ENCODE results near the gene SPRY2. TPM values are rescaled to one million over a fixed set of nuclear protein-coding genes. Genes with fewer than 3 reads are reported as not detected.
A peak's percentile ranks its signal among the peaks of the same experiment; 100 is the strongest.

SPRY2 gene
- total and polyA plus RNA-seq, 8 donors, result 10.7 to 18.8 (median 14.4) TPM

DNA sequence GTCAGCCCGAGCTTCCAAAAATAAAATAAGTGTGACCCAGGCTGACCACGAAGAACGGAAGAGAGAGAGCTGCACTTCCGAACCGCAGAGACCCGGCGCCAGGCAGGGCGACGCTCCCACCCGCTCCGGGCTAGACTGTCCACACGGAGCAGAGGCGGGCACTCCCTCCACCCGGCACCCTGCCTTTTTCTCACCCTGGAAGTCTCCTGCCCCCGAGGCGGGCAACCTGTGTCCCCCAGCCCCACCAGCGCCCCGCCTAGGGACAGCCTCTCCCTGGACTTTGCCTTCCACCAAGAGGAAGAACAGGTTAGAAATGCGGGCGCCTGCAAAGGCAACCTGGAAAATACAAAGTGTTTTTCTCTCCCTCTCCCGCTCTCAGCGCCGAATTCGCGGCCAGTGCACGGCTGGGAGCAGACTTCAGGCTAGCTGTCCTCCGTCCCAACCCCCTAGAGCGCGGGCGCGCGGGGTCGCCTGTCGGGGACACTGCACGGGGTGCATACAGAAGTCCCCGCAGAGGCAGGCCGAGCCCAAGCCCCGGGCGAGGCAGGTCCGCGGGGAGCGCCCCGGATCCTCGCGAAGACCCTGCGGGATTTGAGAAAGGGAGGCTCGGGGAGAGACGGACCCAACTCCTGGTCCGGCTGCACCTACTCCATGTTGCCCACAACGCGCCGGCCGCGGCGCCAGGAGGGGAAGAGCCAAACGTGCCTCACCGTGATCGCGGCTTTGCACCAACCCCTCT is 845 bp downstream of the SPRY2 start:
- FAIRE-seq, result no peak
- Histone ChIP-seq H3K27ac (peak overlapping the region; percentile 90 to 99 (median 96)), H3K9me3 (no peaks in the 10 kb centered on the region), H3K27me3 (no peaks in the 10 kb centered on the region), H3K4me3 (peak overlapping the region; percentile 63 to 90 (median 84)), H3K4me1 (peaks cover 0 to 11% (median 0%) of the 10 kb centered on the region in 3 donors), H3K36me3 (peaks cover 0 to 6% (median 4%) of the 10 kb centered on the region in 3 donors)
- peak; percentile 18 to 46 (median 38) for ATAC-seq
- intact Hi-C loops (cut with DNase I), result no loop called here
- peak; percentile 39 to 83 (median 59) for DNase-seq
- TF ChIP-seq, protein P1, sequence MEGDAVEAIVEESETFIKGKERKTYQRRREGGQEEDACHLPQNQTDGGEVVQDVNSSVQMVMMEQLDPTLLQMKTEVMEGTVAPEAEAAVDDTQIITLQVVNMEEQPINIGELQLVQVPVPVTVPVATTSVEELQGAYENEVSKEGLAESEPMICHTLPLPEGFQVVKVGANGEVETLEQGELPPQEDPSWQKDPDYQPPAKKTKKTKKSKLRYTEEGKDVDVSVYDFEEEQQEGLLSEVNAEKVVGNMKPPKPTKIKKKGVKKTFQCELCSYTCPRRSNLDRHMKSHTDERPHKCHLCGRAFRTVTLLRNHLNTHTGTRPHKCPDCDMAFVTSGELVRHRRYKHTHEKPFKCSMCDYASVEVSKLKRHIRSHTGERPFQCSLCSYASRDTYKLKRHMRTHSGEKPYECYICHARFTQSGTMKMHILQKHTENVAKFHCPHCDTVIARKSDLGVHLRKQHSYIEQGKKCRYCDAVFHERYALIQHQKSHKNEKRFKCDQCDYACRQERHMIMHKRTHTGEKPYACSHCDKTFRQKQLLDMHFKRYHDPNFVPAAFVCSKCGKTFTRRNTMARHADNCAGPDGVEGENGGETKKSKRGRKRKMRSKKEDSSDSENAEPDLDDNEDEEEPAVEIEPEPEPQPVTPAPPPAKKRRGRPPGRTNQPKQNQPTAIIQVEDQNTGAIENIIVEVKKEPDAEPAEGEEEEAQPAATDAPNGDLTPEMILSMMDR (IDR thresholded peaks at IDR 0.05), result no peak
- 0 to 1% methylated on average over 59 of the region's 59 CpGs for WGBS, 2 donors

DNA sequence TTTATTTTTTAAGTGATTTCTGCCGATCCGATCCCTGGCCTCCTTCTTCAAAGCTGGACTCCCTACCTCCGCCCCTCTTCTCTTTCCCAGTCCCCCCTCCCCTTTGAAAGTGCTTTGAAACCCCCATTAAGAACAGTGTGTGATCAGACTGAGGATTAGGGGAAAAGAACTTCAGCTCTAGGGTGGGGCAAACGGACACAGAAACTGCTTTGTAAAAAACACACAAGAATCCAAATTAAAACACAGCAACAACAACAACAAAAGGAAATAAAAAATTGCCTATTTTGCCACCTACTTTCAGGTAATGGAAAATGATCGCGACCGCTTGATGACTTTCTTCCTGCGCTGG is 1.4 kb downstream of the SPRY2 start:
- FAIRE-seq (no peak), DNase-seq (peak in 1 of 6 donors; percentile 20), ATAC-seq (no peak)
- H3K9me3 ChIP-seq, result no peaks in the 10 kb centered on the region
- peaks cover 0 to 7% (median 4%) of the 10 kb centered on the region in 3 donors for H3K36me3 ChIP-seq
- TF ChIP-seq, protein P1 (IDR thresholded peaks at IDR 0.05), result no peak
- 0% methylated on average over 8 of the region's 8 CpGs for WGBS, 2 donors
- peak overlapping the region; percentile 90 to 99 (median 96) for H3K27ac ChIP-seq
- H3K27me3 ChIP-seq, result no peaks in the 10 kb centered on the region
- intact Hi-C loops (cut with DNase I), result no loop called here
- peak overlapping the region; percentile 63 to 90 (median 84) for H3K4me3 ChIP-seq
- peaks cover 0 to 11% (median 0%) of the 10 kb centered on the region in 3 donors for H3K4me1 ChIP-seq

DNA sequence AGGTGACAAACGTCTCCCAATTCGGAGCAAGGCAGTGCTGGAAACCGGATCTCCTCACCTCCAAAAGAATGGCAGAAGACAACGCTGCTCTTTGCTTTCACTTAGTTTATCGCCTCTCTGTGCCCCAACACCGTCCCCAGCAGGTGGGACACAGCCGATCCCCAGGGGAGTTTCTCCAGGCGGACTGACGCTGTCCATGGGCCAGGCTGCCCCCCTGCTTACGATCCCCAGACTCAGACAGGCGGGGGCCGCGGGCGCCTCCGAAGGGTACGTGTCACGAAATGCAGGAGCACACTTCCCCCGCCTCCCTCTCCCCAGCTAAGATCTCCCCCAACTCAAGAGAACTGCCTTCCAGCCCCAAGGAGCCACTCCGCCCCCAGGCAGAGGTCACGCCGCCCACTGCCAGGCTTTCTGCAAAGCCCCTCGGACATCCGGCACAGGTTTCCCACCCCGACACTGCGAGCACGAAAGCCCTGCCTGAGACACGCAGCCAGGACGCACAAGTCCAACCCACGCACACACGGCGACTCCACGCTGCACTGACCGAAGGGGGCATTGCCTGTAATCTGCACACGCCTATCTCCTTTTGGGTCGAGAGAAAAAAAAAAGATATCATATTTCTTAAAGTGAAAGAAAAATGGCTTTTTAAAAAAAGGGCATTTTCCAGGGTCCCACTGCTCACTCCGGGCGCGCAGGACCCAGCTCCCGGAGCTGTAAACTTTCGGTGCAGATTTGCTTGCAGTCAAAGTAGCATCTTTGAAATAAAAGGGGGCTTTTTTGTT is 2.0 kb downstream of the SPRY2 start:
- DNase-seq, result peak; percentile 62 to 87 (median 70)
- ATAC-seq, result peak; percentile 33 to 44 (median 36)
- Histone ChIP-seq H3K27me3 (no peaks in the 10 kb centered on the region), H3K4me1 (peaks cover 0 to 11% (median 0%) of the 10 kb centered on the region in 3 donors), H3K4me3 (peak overlapping the region; percentile 63 to 90 (median 84)), H3K36me3 (peaks cover 0 to 10% (median 4%) of the 10 kb centered on the region in 3 donors), H3K27ac (peak overlapping the region; percentile 90 to 99 (median 96)), H3K9me3 (no peaks in the 10 kb centered on the region)
- intact Hi-C loops (cut with DNase I), result no loop called here
- WGBS, 2 donors, result 0% methylated on average over 40 of the region's 40 CpGs
- TF ChIP-seq, protein P1 (IDR thresholded peaks at IDR 0.05), result no peak
- no peak for FAIRE-seq

DNA sequence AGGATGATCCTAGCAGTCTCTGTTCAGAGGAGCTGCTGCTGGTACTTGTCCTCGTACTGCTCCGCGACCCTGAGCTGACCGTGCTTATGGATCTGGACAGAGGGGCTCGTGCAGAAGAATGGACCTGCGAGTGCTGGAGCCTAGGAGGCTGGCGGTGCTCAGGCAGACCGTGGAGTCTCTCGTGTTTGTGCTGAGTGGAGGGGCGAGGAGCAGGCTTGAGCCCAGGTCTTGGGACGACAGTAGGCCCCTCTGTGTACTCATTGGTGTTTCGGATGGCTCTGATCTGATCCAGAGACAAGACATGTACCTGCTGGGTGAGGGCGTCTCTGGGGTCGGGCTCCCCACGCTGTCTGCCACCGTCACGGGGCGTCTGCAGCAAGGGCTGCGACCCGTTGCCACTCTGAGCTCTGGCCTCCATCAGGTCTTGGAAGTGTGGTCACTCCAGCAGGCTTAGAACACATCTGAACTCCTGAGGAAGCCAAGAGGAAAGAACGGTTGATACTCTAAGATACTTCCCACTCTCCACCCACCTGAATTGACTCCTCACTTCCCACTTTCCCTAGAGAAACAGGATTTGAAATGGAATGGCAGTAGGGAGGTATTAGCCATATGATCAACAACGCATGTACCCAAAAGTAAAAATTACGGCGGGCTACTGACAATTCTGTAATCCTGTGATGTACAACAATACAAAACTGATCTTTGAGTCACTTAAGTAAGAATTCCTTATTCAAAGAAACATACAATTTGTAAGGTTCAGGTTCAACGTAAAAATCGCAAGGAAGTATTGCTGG is 3.4 kb downstream of the SPRY2 start:
- Histone ChIP-seq H3K4me1 (peaks cover 0 to 11% (median 0%) of the 10 kb centered on the region in 3 donors), H3K27me3 (no peaks in the 10 kb centered on the region), H3K27ac (peak overlapping the region in 2 of 4 donors; percentile 97 to 99), H3K36me3 (peaks cover 0 to 10% (median 4%) of the 10 kb centered on the region in 3 donors), H3K4me3 (peak overlapping the region in 3 of 4 donors; percentile 63 to 90 (median 83)), H3K9me3 (no peaks in the 10 kb centered on the region)
- peak in 1 of 6 donors; percentile 70 for DNase-seq
- TF ChIP-seq, protein P1 (IDR thresholded peaks at IDR 0.05), result no peak
- intact Hi-C loops (cut with DNase I), result no loop called here
- no peak for ATAC-seq
- 60 to 66% methylated on average over 26 of the region's 26 CpGs for WGBS, 2 donors
- FAIRE-seq, result no peak

All from pancreas (tissue), 10 donors.